HCT116 (cell line): ENCODE data around the gene RNF31. TPM values are rescaled to one million over a fixed set of nuclear protein-coding genes. Genes with fewer than 3 reads are reported as not detected.

Experiments used
- ATAC-seq: fragments of 200-7000 bp; cut with Tn5 transposase; 2 replicates; pipeline ENCODE4 v1.9.1; 2020; ENCODE audit warnings: mild to moderate bottlenecking, moderate library complexity
- BruUV-seq: library from RNA; stranded (reverse); fragments of 400-500 nt; replicated peaks from 2 replicates; lab custom pipeline; 2021; lab: Mats Ljungman, UMichigan
- CTCF ChIA-PET: fragments of 300-600 bp; sonication (Branson Sonifier 250); formaldehyde crosslinking; loops from one replicate; lab custom pipeline; 2021; ENCODE audit warnings: antibody characterized with exemption; lab: Charles Lee
- POLR2A ChIA-PET: fragments of 300-600, 350-600 bp; sonication (Branson Sonifier 250); formaldehyde crosslinking; loops from one replicate; lab custom pipeline; 2021; ENCODE audit warnings: antibody characterized with exemption; lab: Charles Lee
- RAD21 ChIA-PET, 2 experiments: fragments of 300-600 bp; sonication (Branson Sonifier 250); formaldehyde crosslinking; loops; one replicate each; lab custom pipeline; 2023; ENCODE audit warnings: low total read pairs in 2 of 2; ENCODE audit not compliant: uncharacterized antibody in 2 of 2, unreplicated experiment in 2 of 2, low non-redundant PET in 1 of 2; lab: Charles Lee
- DNase-seq: peaks from one replicate; pipeline ENCODE4 v3.0.0-alpha.2; 2010; ENCODE audit warnings: low read depth, low spot score
- H2AFZ ChIP-seq: fragments of 200-600 bp; shearing (Covaris generic), sonication (generic); 2 replicates; pipeline ENCODE4 v1.6.1; 2017; ENCODE audit warnings: low read depth, mixed run types, mixed read lengths, antibody characterized with exemption, low read length; ENCODE audit not compliant: poor library complexity, severe bottlenecking
- H3K27ac ChIP-seq: 2 replicates; pipeline ENCODE4 v1.5.1; 2012; ENCODE audit warnings: low read depth, low read length
- H3K27me3 ChIP-seq: fragments of 200-600 bp; sonication (generic); 2 replicates; pipeline ENCODE4 v1.6.1; 2016; ENCODE audit warnings: mixed run types, low read length, mixed read lengths; ENCODE audit not compliant: insufficient read depth
- H3K36me3 ChIP-seq, 2 experiments: fragments of 200-500 bp in 1 of 2; fragments of 200-600 bp in 1 of 2; sonication (Bioruptor generic) in 1 of 2; sonication (generic) in 1 of 2; 2 replicates each; pipeline versions ENCODE4 v1.5.1 to v1.6.1; 2014 to 2016; ENCODE audit warnings: low read length in 2 of 2, inconsistent platforms in 1 of 2, mixed read lengths in 1 of 2, mixed run types in 1 of 2; ENCODE audit not compliant: insufficient read depth in 2 of 2, control insufficient read depth in 1 of 2
- H3K4me1 ChIP-seq, 2 experiments: fragments of 200-600 bp in 1 of 2; sonication (generic) in 1 of 2; 2 replicates each; pipeline versions ENCODE4 v1.5.1 to v1.6.1; 2012 to 2017; ENCODE audit warnings: low read length in 2 of 2, inconsistent platforms in 1 of 2, mild to moderate bottlenecking in 1 of 2, mixed read lengths in 1 of 2, mixed run types in 1 of 2, moderate library complexity in 1 of 2; ENCODE audit not compliant: insufficient read depth in 2 of 2, control insufficient read depth in 1 of 2
- H3K4me2 ChIP-seq: fragments of 200-600 bp; sonication (generic); 2 replicates; pipeline ENCODE4 v1.6.1; 2017; ENCODE audit warnings: mixed run types, low read length, mixed read lengths
- H3K4me3 ChIP-seq, 2 experiments: fragments of 200-600 bp in 1 of 2; sonication (generic) in 1 of 2; replicated peaks in 1 of 2; 2 replicates each; pipeline ENCODE4 v1.5.1; 2011 to 2016; ENCODE audit warnings: low read length in 2 of 2, control low read depth in 1 of 2, low read depth in 1 of 2, mild to moderate bottlenecking in 1 of 2, mixed read lengths in 1 of 2, mixed run types in 1 of 2
- H3K79me2 ChIP-seq: fragments of 200-600 bp; sonication (generic); 2 replicates; pipeline ENCODE4 v1.6.1; 2017; ENCODE audit warnings: mild to moderate bottlenecking, mixed run types, low read length, moderate library complexity, mixed read lengths; ENCODE audit not compliant: insufficient read depth
- H3K9ac ChIP-seq: fragments of 200-600 bp; sonication (generic); 2 replicates; pipeline ENCODE4 v1.6.1; 2016; ENCODE audit warnings: low read length, mixed read lengths
- H3K9me2 ChIP-seq: fragments of 200-600 bp; sonication (generic), shearing (Covaris generic); 2 replicates; pipeline ENCODE4 v1.6.1; 2017; ENCODE audit warnings: mixed run types, mild to moderate bottlenecking, moderate library complexity; ENCODE audit not compliant: insufficient read depth
- H3K9me3 ChIP-seq, 2 experiments: fragments of 200-500 bp in 1 of 2; fragments of 200-600 bp in 1 of 2; sonication (Bioruptor generic) in 1 of 2; sonication (generic) in 1 of 2; 2 replicates each; pipeline ENCODE4 v1.6.1; 2014 to 2017; ENCODE audit warnings: low read length in 2 of 2, mixed read lengths in 2 of 2, inconsistent platforms in 1 of 2, low read depth in 1 of 2, mild to moderate bottlenecking in 1 of 2, mixed run types in 1 of 2, moderate library complexity in 1 of 2; ENCODE audit not compliant: control insufficient read depth in 1 of 2, insufficient read depth in 1 of 2
- H4K20me1 ChIP-seq: fragments of 200-600 bp; sonication (generic), shearing (Covaris generic); 2 replicates; pipeline ENCODE4 v1.6.1; 2017; ENCODE audit warnings: mixed run types, mild to moderate bottlenecking, moderate library complexity; ENCODE audit not compliant: insufficient read depth
- ATF3 ChIP-seq: IDR thresholded peaks from 2 replicates; pipeline ENCODE4 v1.6.1; 2012
- CBX3 ChIP-seq: IDR thresholded peaks from 2 replicates; pipeline ENCODE4 v1.6.1; 2012; ENCODE audit warnings: low read depth
- CEBPB ChIP-seq: IDR thresholded peaks from 2 replicates; pipeline ENCODE4 v1.6.1; 2012; ENCODE audit warnings: low read depth
- ELF1 ChIP-seq: IDR thresholded peaks from 2 replicates; pipeline ENCODE4 v1.6.1; 2012; ENCODE audit warnings: low read depth, borderline replicate concordance
- RAD21 ChIP-seq: IDR thresholded peaks from 2 replicates; pipeline ENCODE4 v1.6.1; 2012; ENCODE audit warnings: low read depth, mild to moderate bottlenecking
- REST ChIP-seq: IDR thresholded peaks from 2 replicates; pipeline ENCODE4 v1.6.1; 2012; ENCODE audit warnings: low read depth
- SP1 ChIP-seq: IDR thresholded peaks from 2 replicates; pipeline ENCODE4 v1.6.1; 2012; ENCODE audit warnings: low read depth
- SRF ChIP-seq: IDR thresholded peaks from 2 replicates; pipeline ENCODE4 v1.6.1; 2012; ENCODE audit warnings: low read depth
- ZBTB33 ChIP-seq: IDR thresholded peaks from 2 replicates; pipeline ENCODE4 v1.6.1; 2011; ENCODE audit warnings: mild to moderate bottlenecking, low read length, moderate library complexity; ENCODE audit not compliant: insufficient replicate concordance; ENCODE audit errors: extremely low read depth
- ZNF274 ChIP-seq: fragments of 200-500 bp; sonication (Bioruptor generic); IDR thresholded peaks from 2 replicates; pipeline ENCODE4 v1.6.1; 2014; ENCODE audit warnings: mild to moderate bottlenecking, low read depth, low read length, inconsistent platforms
- intact Hi-C: fragments of 100-400 bp; cut with micrococcal nuclease; formaldehyde crosslinking; loops from 2 replicates; pipeline ENCODE4 v1.10.0; 2022
- total RNA-seq: library from RNA; stranded (reverse); gene quantifications from one replicate; pipeline ENCODE4 v1.2.1, GENCODE V29; 2021; ENCODE audit not compliant: unreplicated experiment

The RNF31 gene
- total RNA-seq, 1 experiment from 2014 or later = 78.0 TPM

- Histone ChIP-seq H3K27ac (no peak overlapping the region), H3K27me3 (no peaks in the 10 kb centered on the region), H4K20me1 (no peaks in the 10 kb centered on the region), H3K4me1 (no peaks in the 10 kb centered on the region), H3K4me2 (no peak overlapping the region), H3K36me3 (no peaks in the 10 kb centered on the region), H3K9ac (no peak overlapping the region), H3K4me3 (no peak overlapping the region), H2AFZ (no peak overlapping the region), H3K9me3 (peaks cover 0 to 5% of the 10 kb centered on the region in 2 experiments; a peak in 1 of 4 replicates), H3K79me2 (no peaks in the 10 kb centered on the region), H3K9me2 (no peaks in the 10 kb centered on the region)
- DNase-seq (no peak), ATAC-seq (no peak)
- intact Hi-C loops = no loop called here
- POLR2A ChIA-PET = interaction anchor here (0.6 to 1.3 kb wide), 2 partner anchors 9 to 26 kb away, joined by 3 read pairs; no protein-coding TSS in a partner anchor
- TF ChIP-seq SP1 (no peak), CEBPB (no peak), ZBTB33 (no peak), ELF1 (no peak), REST (no peak), ATF3 (no peak), RAD21 (no peak), ZNF274 (no peak), CBX3 (no peak), SRF (no peak)
- RAD21 ChIA-PET = no interaction called here
- CTCF ChIA-PET = no interaction called here
- BruUV-seq = no TSS peak
Measured at GRCh38 chr14:24100982-24101494, 46.3 kb upstream of the RNF31 start.
